Activated CD8-positive, alpha-beta memory T cell treated with anti-CD3 and anti-CD28 coated beads for 48 hours (primary cell): Measurements from ENCODE around the gene SLX1B.
"Not testable (repeated sequence)": the region's sequence is repeated elsewhere in the genome, so short reads cannot be mapped to it uniquely, and the experiment has no call there.

ENCODE experiments used
- DNase-seq, 3 experiments: peaks; one replicate each; pipeline ENCODE4 v3.0.0-alpha.2; 2020; ENCODE audit warnings: low read depth in 2 of 3, low spot score in 2 of 3

Gene SLX1B

GRCh38 chr16:29454269-29454668, at the start of gene SLX1B, which contains the start of gene BOLA2:
SLX1B (plus strand) TSS chr16:29454533.
BOLA2 (minus strand) TSS chr16:29454351; CDS start chr16:29454253, 98 bp downstream.
- DNase-seq: not testable (repeated sequence)

GRCh38 chr16:29405249-29405648, 49.1 kb upstream of the SLX1B start:
- not testable (repeated sequence) for DNase-seq

GRCh38 chr16:29423587-29423986, 30.7 kb upstream of the SLX1B start:
- DNase-seq: not testable (repeated sequence)

GRCh38 chr16:29425390-29425789, 28.9 kb upstream of the SLX1B start:
- not testable (repeated sequence) for DNase-seq

GRCh38 chr16:29453754-29454153, 579 bp upstream of the SLX1B start:
- DNase-seq: not testable (repeated sequence)

- not testable (repeated sequence) for DNase-seq
Measured at GRCh38 chr16:29454828-29455227, 495 bp downstream of the SLX1B start.

- not testable (repeated sequence) for DNase-seq
Measured at GRCh38 chr16:29457660-29458059, 3.3 kb downstream of the SLX1B start.

GRCh38 chr16:29459706-29460646, 5.6 kb downstream of the SLX1B start, which contains the start of gene SULT1A4:
SULT1A4 (plus strand) TSS chr16:29459913; CDS start chr16:29461386, 1,473 bp downstream.
- not testable (repeated sequence) for DNase-seq

- DNase-seq: not testable (repeated sequence)
Measured at GRCh38 chr16:29460647-29461030, 6.3 kb downstream of the SLX1B start.

- not testable (repeated sequence) for DNase-seq
Measured at GRCh38 chr16:29465985-29466824, 11.9 kb downstream of the SLX1B start.

- not testable (repeated sequence) for DNase-seq
Measured at GRCh38 chr16:29466904-29467303, 12.6 kb downstream of the SLX1B start.

- DNase-seq: not testable (repeated sequence)
Measured at GRCh38 chr16:29467654-29468366, 13.5 kb downstream of the SLX1B start.

GRCh38 chr16:29469660-29470059, 15.3 kb downstream of the SLX1B start:
- peak in 1 of 3 experiments; percentile 0 for DNase-seq

GRCh38 chr16:29472065-29472464, 17.7 kb downstream of the SLX1B start:
- DNase-seq: not testable (repeated sequence)

- DNase-seq: peak in 1 of 3 experiments; percentile 0
Measured at GRCh38 chr16:29482276-29482675, 27.9 kb downstream of the SLX1B start.

GRCh38 chr16:29506308-29506707, 52.0 kb downstream of the SLX1B start, which contains the start of gene NPIPB12:
NPIPB12 (minus strand) TSS chr16:29506408.
- not testable (repeated sequence) for DNase-seq
